H9 (cell line): ENCODE data around the gene SPINT1. TPM values are rescaled to one million over a fixed set of nuclear protein-coding genes. Genes with fewer than 3 reads are reported as not detected.
A peak's percentile ranks its signal among the peaks of the same experiment; 100 is the strongest.

Experiments
- DNase-seq: peaks from one replicate; pipeline ENCODE4 v3.0.0-alpha.2; 2017
- H2AFZ ChIP-seq: one replicate; pipeline ENCODE4 v1.6.1; 2013; ENCODE audit warnings: mild to moderate bottlenecking, low read length, control low read depth, moderate library complexity
- H2AK5ac ChIP-seq: 2 replicates; pipeline ENCODE4 v1.6.1; 2013; ENCODE audit warnings: low read length, control low read depth, mixed read lengths; ENCODE audit not compliant: insufficient read length
- H2BK120ac ChIP-seq: one replicate; pipeline ENCODE4 v1.6.1; 2013; ENCODE audit warnings: low read depth, mild to moderate bottlenecking, low read length, control low read depth, inconsistent platforms; ENCODE audit not compliant: poor library complexity, severe bottlenecking
- H2BK12ac ChIP-seq: 2 replicates; pipeline ENCODE4 v1.6.1; 2013; ENCODE audit warnings: low read length, control low read depth, mixed read lengths, low read depth; ENCODE audit not compliant: insufficient read length
- H2BK15ac ChIP-seq: 2 replicates; pipeline ENCODE4 v1.6.1; 2013; ENCODE audit warnings: low read depth, low read length, control low read depth
- H2BK20ac ChIP-seq: one replicate; pipeline ENCODE4 v1.6.1; 2013; ENCODE audit warnings: low read depth, mild to moderate bottlenecking, low read length, control low read depth, inconsistent platforms; ENCODE audit not compliant: poor library complexity, severe bottlenecking
- H2BK5ac ChIP-seq: 2 replicates; pipeline ENCODE4 v1.6.1; 2013; ENCODE audit warnings: low read length, control low read depth, mixed read lengths; ENCODE audit not compliant: insufficient read length
- H3K14ac ChIP-seq: 2 replicates; pipeline ENCODE4 v1.6.1; 2013; ENCODE audit warnings: low read length, control low read depth; ENCODE audit not compliant: insufficient read depth
- H3K18ac ChIP-seq: 2 replicates; pipeline ENCODE4 v1.6.1; 2013; ENCODE audit warnings: low read depth, mild to moderate bottlenecking, mixed read lengths, low read length, control low read depth; ENCODE audit not compliant: insufficient read length
- H3K23ac ChIP-seq: 2 replicates; pipeline ENCODE4 v1.6.1; 2013; ENCODE audit warnings: low read length, control low read depth, mixed read lengths, low read depth; ENCODE audit not compliant: insufficient read length
- H3K23me2 ChIP-seq: 2 replicates; pipeline ENCODE4 v1.6.1; 2013; ENCODE audit warnings: low read depth, mild to moderate bottlenecking, mixed read lengths, low read length, control low read depth; ENCODE audit not compliant: insufficient read length, poor library complexity, severe bottlenecking
- H3K27ac ChIP-seq: 2 replicates; pipeline ENCODE4 v1.5.1; 2013; ENCODE audit warnings: low read length, control low read depth, mixed read lengths, low read depth; ENCODE audit not compliant: insufficient read length
- H3K27me3 ChIP-seq: 2 replicates; pipeline ENCODE4 v1.6.1; 2013; ENCODE audit warnings: low read length, control low read depth, inconsistent platforms; ENCODE audit not compliant: insufficient read depth
- H3K4ac ChIP-seq: 2 replicates; pipeline ENCODE4 v1.6.1; 2013; ENCODE audit warnings: low read depth, mild to moderate bottlenecking, control low read depth, inconsistent platforms, low read length, moderate library complexity
- H3K4me1 ChIP-seq: 2 replicates; pipeline ENCODE4 v1.6.1; 2013; ENCODE audit warnings: low read length, control low read depth, inconsistent platforms; ENCODE audit not compliant: insufficient read depth
- H3K4me2 ChIP-seq: 2 replicates; pipeline ENCODE4 v1.6.1; 2013; ENCODE audit warnings: low read length, control low read depth, mixed read lengths; ENCODE audit not compliant: insufficient read length, insufficient read depth
- H3K56ac ChIP-seq: 2 replicates; pipeline ENCODE4 v1.6.1; 2013; ENCODE audit warnings: low read depth, mild to moderate bottlenecking, mixed read lengths, low read length, control low read depth; ENCODE audit not compliant: insufficient read length
- H3K79me1 ChIP-seq: 2 replicates; pipeline ENCODE4 v1.6.1; 2013; ENCODE audit warnings: low read depth, mild to moderate bottlenecking, moderate library complexity, low read length, control low read depth, inconsistent platforms; ENCODE audit not compliant: insufficient read depth, poor library complexity, severe bottlenecking
- H3K79me2 ChIP-seq: 2 replicates; pipeline ENCODE4 v1.6.1; 2013; ENCODE audit warnings: low read length, control low read depth, inconsistent platforms; ENCODE audit not compliant: insufficient read depth
- H3K9ac ChIP-seq: 2 replicates; pipeline ENCODE4 v1.6.1; 2013; ENCODE audit warnings: low read length, control low read depth, mixed read lengths; ENCODE audit not compliant: insufficient read length; ENCODE audit errors: extremely low read depth
- H3K9me3 ChIP-seq: one replicate; pipeline ENCODE4 v1.6.1; 2013; ENCODE audit warnings: low read depth, low read length, inconsistent platforms; ENCODE audit not compliant: control insufficient read depth
- H3T11ph ChIP-seq: one replicate; pipeline ENCODE4 v1.6.1; 2013; ENCODE audit warnings: mild to moderate bottlenecking, low read length, control low read depth, inconsistent platforms
- H4K20me1 ChIP-seq: one replicate; pipeline ENCODE4 v1.6.1; 2013; ENCODE audit not compliant: control insufficient read depth, insufficient read length, insufficient read depth
- H4K5ac ChIP-seq: 2 replicates; pipeline ENCODE4 v1.6.1; 2013; ENCODE audit warnings: low read depth, mild to moderate bottlenecking, mixed read lengths, low read length, control low read depth; ENCODE audit not compliant: insufficient read length
- H4K8ac ChIP-seq: replicated peaks from 2 replicates; pipeline ENCODE4 v1.6.1; 2013; ENCODE audit warnings: low read length, control low read depth, mixed read lengths, low read depth; ENCODE audit not compliant: insufficient read length
- H4K91ac ChIP-seq: 2 replicates; pipeline ENCODE4 v1.6.1; 2013; ENCODE audit warnings: low read depth, mild to moderate bottlenecking, moderate library complexity, mixed read lengths, low read length, control low read depth; ENCODE audit not compliant: insufficient read length
- H3K27ac Mint-ChIP-seq, 3 experiments: 2 replicates in 2 of 3; 3 replicates in 1 of 3; pipeline ENCODE4 v1.8.0; 2020 to 2021; ENCODE audit warnings: mixed read lengths in 3 of 3, mild to moderate bottlenecking in 1 of 3, moderate library complexity in 1 of 3
- H3K27me3 Mint-ChIP-seq: 2 replicates; pipeline ENCODE4 v1.8.0; 2021; ENCODE audit warnings: low read depth, mild to moderate bottlenecking, moderate library complexity, mixed read lengths
- H3K36me3 Mint-ChIP-seq, 3 experiments: 2 replicates in 2 of 3; 3 replicates in 1 of 3; pipeline ENCODE4 v1.8.0; 2020 to 2021; ENCODE audit warnings: low read depth in 3 of 3, mixed read lengths in 3 of 3; ENCODE audit not compliant: insufficient read depth in 1 of 3
- H3K4me1 Mint-ChIP-seq, 2 experiments: 2 replicates each; pipeline ENCODE4 v1.8.0; 2020; ENCODE audit warnings: mixed read lengths in 2 of 2
- H3K4me3 Mint-ChIP-seq, 2 experiments: 2 replicates in 1 of 2; 3 replicates in 1 of 2; pipeline ENCODE4 v1.8.0; 2020 to 2021; ENCODE audit warnings: mild to moderate bottlenecking in 2 of 2, mixed read lengths in 2 of 2, moderate library complexity in 1 of 2
- H3K9me3 Mint-ChIP-seq, 2 experiments: 2 replicates in 1 of 2; 3 replicates in 1 of 2; pipeline ENCODE4 v1.8.0; 2020; ENCODE audit warnings: mild to moderate bottlenecking in 2 of 2, mixed read lengths in 2 of 2, moderate library complexity in 1 of 2
- WGBS: extraction: QIAGEN DNeasy Blood & Tissue Kit; methylation state at CpG from one replicate; pipeline ENCODE4 v1.1.7; 2013; ENCODE audit warnings: missing lambda C conversion rate, low lambda C conversion rate, mixed read lengths; ENCODE audit not compliant: insufficient read length; ENCODE audit errors: extremely low coverage; 5-methylcytosine and 5-hydroxymethylcytosine counted together
- total RNA-seq: library from RNA; stranded (reverse); gene quantifications from 2 replicates; pipeline ENCODE4 v1.2.1, GENCODE V29; 2021
- TF ChIP-seq, protein P1 (sequence below): fragments of 200-600 bp; sonication (generic); conservative IDR thresholded peaks from 3 replicates; pipeline ENCODE4 v1.8.0; 2021; ENCODE audit warnings: antibody characterized with exemption, mild to moderate bottlenecking

Gene SPINT1
- total RNA-seq, 1 experiment from 2014 or later = 130 TPM

DNA sequence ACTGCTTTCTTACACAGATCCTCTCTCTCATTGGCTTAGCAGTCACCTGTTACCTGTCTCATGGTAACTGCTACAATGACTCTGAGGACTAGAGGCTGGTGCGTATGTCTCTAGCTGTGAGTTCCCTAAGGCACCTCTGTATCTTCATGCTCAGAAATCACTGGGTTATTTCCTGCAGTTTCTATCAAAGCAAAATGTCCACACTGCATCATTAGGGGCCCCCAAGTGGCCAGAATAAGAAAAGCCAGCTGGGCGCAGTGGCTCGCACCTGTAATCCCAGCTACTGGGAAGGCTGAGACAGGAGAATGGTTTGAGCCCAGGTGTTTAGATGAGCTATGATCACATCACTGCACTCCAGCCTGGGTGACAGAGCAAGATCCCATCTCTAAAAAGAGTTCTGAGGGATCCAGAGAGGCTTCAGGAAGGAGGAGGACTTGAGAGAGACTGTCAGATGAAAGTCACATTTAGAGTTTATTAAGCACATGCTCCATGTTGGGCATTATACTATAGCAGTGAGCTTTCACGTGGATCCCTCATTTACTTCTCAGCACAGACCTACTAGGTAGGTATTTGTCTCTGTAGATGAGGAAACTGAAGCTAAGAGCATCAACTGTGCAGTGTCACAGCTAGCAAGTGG lies 48.1 kb downstream of the SPINT1 start:
- Histone ChIP-seq H3K79me2 (peaks cover 7% of the 10 kb centered on the region), H3K4me1 (no peaks in the 10 kb centered on the region; the same call in 1 of the 2 replicates), H2AFZ (no peak overlapping the region), H4K8ac (no peak overlapping the region), H2BK15ac (no peak overlapping the region), H3K9me3 (no peaks in the 10 kb centered on the region), H2AK5ac (no peak overlapping the region), H2BK5ac (no peak overlapping the region), H3K56ac (no peak overlapping the region), H2BK20ac (no peak overlapping the region), H3K9ac (no peak overlapping the region), H4K5ac (no peak overlapping the region), H4K20me1 (no peaks in the 10 kb centered on the region), H3K27ac (no peak overlapping the region), H4K91ac (no peak overlapping the region), H3K23ac (no peak overlapping the region), H3K23me2 (peaks cover 11% of the 10 kb centered on the region), H3K14ac (no peak overlapping the region), H3K4me2 (no peak overlapping the region), H3K79me1 (peaks cover 2% of the 10 kb centered on the region), H3K4ac (no peak overlapping the region), H2BK12ac (no peak overlapping the region), H3T11ph (no peak overlapping the region), H3K18ac (no peak overlapping the region), H3K27me3 (no peaks in the 10 kb centered on the region), H2BK120ac (no peak overlapping the region)
- peak; percentile 63 for DNase-seq
- Mint-ChIP-seq H3K4me1 (peaks cover 10 to 17% of the 10 kb centered on the region in 2 experiments), H3K36me3 (peaks cover 4 to 15% (median 12%) of the 10 kb centered on the region in 3 experiments; a peak in 5 of 7 replicates), H3K27ac (no peak overlapping the region), H3K4me3 (no peak overlapping the region), H3K9me3 (no peaks in the 10 kb centered on the region; a peak in 1 of 5 replicates), H3K27me3 (peaks cover 23% of the 10 kb centered on the region)
- WGBS = no CpG with 5 or more reads among the region's 4 CpGs
- TF ChIP-seq, protein P1, sequence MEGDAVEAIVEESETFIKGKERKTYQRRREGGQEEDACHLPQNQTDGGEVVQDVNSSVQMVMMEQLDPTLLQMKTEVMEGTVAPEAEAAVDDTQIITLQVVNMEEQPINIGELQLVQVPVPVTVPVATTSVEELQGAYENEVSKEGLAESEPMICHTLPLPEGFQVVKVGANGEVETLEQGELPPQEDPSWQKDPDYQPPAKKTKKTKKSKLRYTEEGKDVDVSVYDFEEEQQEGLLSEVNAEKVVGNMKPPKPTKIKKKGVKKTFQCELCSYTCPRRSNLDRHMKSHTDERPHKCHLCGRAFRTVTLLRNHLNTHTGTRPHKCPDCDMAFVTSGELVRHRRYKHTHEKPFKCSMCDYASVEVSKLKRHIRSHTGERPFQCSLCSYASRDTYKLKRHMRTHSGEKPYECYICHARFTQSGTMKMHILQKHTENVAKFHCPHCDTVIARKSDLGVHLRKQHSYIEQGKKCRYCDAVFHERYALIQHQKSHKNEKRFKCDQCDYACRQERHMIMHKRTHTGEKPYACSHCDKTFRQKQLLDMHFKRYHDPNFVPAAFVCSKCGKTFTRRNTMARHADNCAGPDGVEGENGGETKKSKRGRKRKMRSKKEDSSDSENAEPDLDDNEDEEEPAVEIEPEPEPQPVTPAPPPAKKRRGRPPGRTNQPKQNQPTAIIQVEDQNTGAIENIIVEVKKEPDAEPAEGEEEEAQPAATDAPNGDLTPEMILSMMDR = peak; percentile 79
